ENCODE measurements around the gene SH3BP4. TPM values are rescaled to one million over a fixed set of nuclear protein-coding genes. Genes with fewer than 3 reads are reported as not detected.
A peak's percentile ranks its signal among the peaks of the same experiment; 100 is the strongest.

The SH3BP4 gene
- polyA plus RNA-seq, 4 donors: 3.6 to 36.7 (median 17.4) TPM

- WGBS, 3 donors: 75 to 84% (median 84%) methylated on average over 6 of the region's 6 CpGs
- Histone ChIP-seq H3K4me3 (ENCODE audit: low read depth in 1 of 3, low read length in 3 of 3) (no peak overlapping the region), H3K36me3 (ENCODE audit: control insufficient read depth in 3 of 3, insufficient read depth in 2 of 3, low read depth in 1 of 3, low read length in 3 of 3) (peaks cover 0 to 26% (median 0%) of the 10 kb centered on the region in 3 donors), H3K9me3 (ENCODE audit: control insufficient read depth in 2 of 2, insufficient read depth in 1 of 2, low read depth in 1 of 2, low read length in 1 of 2) (no peaks in the 10 kb centered on the region), H3K4me1 (ENCODE audit: control insufficient read depth in 3 of 3, insufficient read depth in 2 of 3, low read depth in 1 of 3, low read length in 2 of 3) (no peaks in the 10 kb centered on the region), H3K27ac (ENCODE audit: low read depth in 1 of 3, low read length in 2 of 3) (no peak overlapping the region), H3K27me3 (ENCODE audit: control insufficient read depth in 3 of 3, insufficient read depth in 3 of 3, low read length in 3 of 3) (no peaks in the 10 kb centered on the region)
- DNase-seq (no peak), FAIRE-seq (no peak)
Measured at GRCh38 chr2:234966340-234966739, 14.5 kb downstream of the SH3BP4 start.

DNA sequence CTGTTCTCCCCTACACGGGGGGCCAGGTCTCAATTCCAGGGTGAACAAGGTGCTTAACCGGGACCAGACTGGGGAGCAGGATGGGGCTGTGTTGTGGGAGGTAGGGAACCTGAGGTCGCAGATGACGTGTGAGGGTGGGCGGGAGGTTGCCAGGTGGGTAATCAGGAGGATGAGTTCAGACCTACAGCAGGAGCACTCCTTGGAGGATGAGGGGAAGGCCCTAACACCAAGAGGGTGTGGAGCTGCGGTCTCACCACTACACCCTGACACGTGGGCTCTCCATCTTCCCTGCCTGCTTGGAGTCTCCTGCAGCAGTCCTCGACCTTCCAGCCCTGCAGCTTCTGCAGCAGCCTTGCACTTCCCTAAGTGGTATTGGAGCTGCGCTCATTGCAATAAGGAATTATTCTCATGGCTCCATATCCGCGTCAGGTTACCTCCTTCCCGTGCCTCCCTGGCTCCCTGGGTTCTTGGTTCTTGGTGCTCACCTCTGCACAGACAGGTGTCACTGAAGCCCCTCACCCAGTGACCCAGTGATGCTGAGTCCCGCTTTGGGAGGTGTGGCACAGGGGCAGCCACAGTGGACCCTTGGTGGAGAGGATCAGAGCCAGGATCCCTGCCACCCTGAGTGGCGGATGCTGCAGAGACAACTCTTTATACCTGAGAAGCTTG lies 15.5 kb downstream of the SH3BP4 start:
- H3K9me3 ChIP-seq (ENCODE audit: control insufficient read depth in 2 of 2, insufficient read depth in 1 of 2, low read depth in 1 of 2, low read length in 1 of 2): no peaks in the 10 kb centered on the region
- peaks cover 0 to 26% (median 0%) of the 10 kb centered on the region in 3 donors for H3K36me3 ChIP-seq (ENCODE audit: control insufficient read depth in 3 of 3, insufficient read depth in 2 of 3, low read depth in 1 of 3, low read length in 3 of 3)
- 83 to 88% (median 84%) methylated on average over 14 of the region's 14 CpGs for WGBS, 3 donors
- no peaks in the 10 kb centered on the region for H3K27me3 ChIP-seq (ENCODE audit: control insufficient read depth in 3 of 3, insufficient read depth in 3 of 3, low read length in 3 of 3)
- H3K4me3 ChIP-seq (ENCODE audit: low read depth in 1 of 3, low read length in 3 of 3): no peak overlapping the region
- FAIRE-seq: no peak
- no peak overlapping the region for H3K27ac ChIP-seq (ENCODE audit: low read depth in 1 of 3, low read length in 2 of 3)
- no peaks in the 10 kb centered on the region for H3K4me1 ChIP-seq (ENCODE audit: control insufficient read depth in 3 of 3, insufficient read depth in 2 of 3, low read depth in 1 of 3, low read length in 2 of 3)
- no peak for DNase-seq

GRCh38 chr2:234967870-234968208 lies 16.0 kb downstream of the SH3BP4 start:
- H3K36me3 ChIP-seq (ENCODE audit: control insufficient read depth in 3 of 3, insufficient read depth in 2 of 3, low read depth in 1 of 3, low read length in 3 of 3): peaks cover 0 to 26% (median 0%) of the 10 kb centered on the region in 3 donors
- no peak for FAIRE-seq
- H3K4me3 ChIP-seq (ENCODE audit: low read depth in 1 of 3, low read length in 3 of 3): no peak overlapping the region
- H3K27me3 ChIP-seq (ENCODE audit: control insufficient read depth in 3 of 3, insufficient read depth in 3 of 3, low read length in 3 of 3): no peaks in the 10 kb centered on the region
- H3K4me1 ChIP-seq (ENCODE audit: control insufficient read depth in 3 of 3, insufficient read depth in 2 of 3, low read depth in 1 of 3, low read length in 2 of 3): no peaks in the 10 kb centered on the region
- 23 to 66% (median 47%) methylated on average over 5 of the region's 5 CpGs for WGBS, 3 donors
- no peaks in the 10 kb centered on the region for H3K9me3 ChIP-seq (ENCODE audit: control insufficient read depth in 2 of 2, insufficient read depth in 1 of 2, low read depth in 1 of 2, low read length in 1 of 2)
- H3K27ac ChIP-seq (ENCODE audit: low read depth in 1 of 3, low read length in 2 of 3): no peak overlapping the region
- peak in 1 of 2 donors; percentile 29 for DNase-seq

GRCh38 chr2:234968631-234969305 lies 17.0 kb downstream of the SH3BP4 start:
- Histone ChIP-seq H3K27ac (ENCODE audit: low read depth in 1 of 3, low read length in 2 of 3) (no peak overlapping the region), H3K27me3 (ENCODE audit: control insufficient read depth in 3 of 3, insufficient read depth in 3 of 3, low read length in 3 of 3) (no peaks in the 10 kb centered on the region), H3K9me3 (ENCODE audit: control insufficient read depth in 2 of 2, insufficient read depth in 1 of 2, low read depth in 1 of 2, low read length in 1 of 2) (no peaks in the 10 kb centered on the region), H3K36me3 (ENCODE audit: control insufficient read depth in 3 of 3, insufficient read depth in 2 of 3, low read depth in 1 of 3, low read length in 3 of 3) (peaks cover 0 to 28% (median 0%) of the 10 kb centered on the region in 3 donors), H3K4me1 (ENCODE audit: control insufficient read depth in 3 of 3, insufficient read depth in 2 of 3, low read depth in 1 of 3, low read length in 2 of 3) (no peaks in the 10 kb centered on the region), H3K4me3 (ENCODE audit: low read depth in 1 of 3, low read length in 3 of 3) (no peak overlapping the region)
- FAIRE-seq (no peak), DNase-seq (no peak)
- WGBS, 3 donors: 74 to 86% (median 74%) methylated on average over 14 of the region's 14 CpGs

DNA sequence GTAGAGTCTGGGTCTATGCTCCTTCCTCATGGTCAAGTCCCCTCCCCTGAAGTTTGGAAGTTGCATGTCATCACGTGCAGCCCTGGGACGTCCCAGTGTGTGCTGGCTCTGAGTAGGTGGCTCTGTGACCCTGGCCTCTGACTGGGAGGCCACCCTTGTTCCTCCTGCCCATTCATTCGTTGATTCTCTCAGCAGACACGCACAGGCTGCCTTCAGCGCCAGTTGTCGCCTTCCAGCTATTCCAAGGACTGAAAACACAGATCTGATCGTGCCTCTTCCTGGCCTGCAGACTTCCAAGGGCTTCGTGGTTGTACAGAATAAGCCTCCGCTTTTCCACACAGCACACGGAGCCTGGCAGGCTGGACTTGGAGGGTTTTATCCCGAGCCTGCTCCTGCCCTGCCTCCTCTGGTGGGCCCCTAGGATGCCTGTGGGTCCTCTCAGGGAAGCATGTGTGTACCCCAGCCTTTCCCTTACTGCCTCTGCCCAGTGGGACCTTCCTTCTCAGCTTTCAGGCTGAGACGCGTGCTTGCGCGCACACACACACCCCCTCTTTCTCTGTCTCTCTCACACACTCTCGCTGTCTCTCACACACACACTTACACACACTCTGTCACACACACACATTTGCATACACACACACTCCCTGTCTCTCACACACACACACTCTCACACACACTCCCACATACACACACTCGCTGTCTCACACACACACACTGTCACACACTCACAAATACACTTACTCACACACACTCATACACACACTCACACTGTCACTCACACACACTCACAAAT lies 17.7 kb downstream of the SH3BP4 start:
- Histone ChIP-seq H3K9me3 (ENCODE audit: control insufficient read depth in 2 of 2, insufficient read depth in 1 of 2, low read depth in 1 of 2, low read length in 1 of 2) (no peaks in the 10 kb centered on the region), H3K27ac (ENCODE audit: low read depth in 1 of 3, low read length in 2 of 3) (peak overlapping the region in 1 of 3 donors; percentile 3), H3K4me3 (ENCODE audit: low read depth in 1 of 3, low read length in 3 of 3) (no peak overlapping the region), H3K36me3 (ENCODE audit: control insufficient read depth in 3 of 3, insufficient read depth in 2 of 3, low read depth in 1 of 3, low read length in 3 of 3) (peaks cover 0 to 22% (median 0%) of the 10 kb centered on the region in 3 donors), H3K4me1 (ENCODE audit: control insufficient read depth in 3 of 3, insufficient read depth in 2 of 3, low read depth in 1 of 3, low read length in 2 of 3) (no peaks in the 10 kb centered on the region), H3K27me3 (ENCODE audit: control insufficient read depth in 3 of 3, insufficient read depth in 3 of 3, low read length in 3 of 3) (no peaks in the 10 kb centered on the region)
- WGBS, 3 donors: 72 to 79% (median 75%) methylated on average over 17 of the region's 17 CpGs
- DNase-seq (no peak), FAIRE-seq (no peak)

GRCh38 chr2:234970099-234970440 lies 18.3 kb downstream of the SH3BP4 start:
- H3K36me3 ChIP-seq (ENCODE audit: control insufficient read depth in 3 of 3, insufficient read depth in 2 of 3, low read depth in 1 of 3, low read length in 3 of 3): peaks cover 0 to 22% (median 0%) of the 10 kb centered on the region in 3 donors
- H3K4me1 ChIP-seq (ENCODE audit: control insufficient read depth in 3 of 3, insufficient read depth in 2 of 3, low read depth in 1 of 3, low read length in 2 of 3): no peaks in the 10 kb centered on the region
- DNase-seq (no peak), FAIRE-seq (no peak)
- 43 to 73% (median 62%) methylated on average over 7 of the region's 7 CpGs for WGBS, 3 donors
- H3K4me3 ChIP-seq (ENCODE audit: low read depth in 1 of 3, low read length in 3 of 3): no peak overlapping the region
- H3K9me3 ChIP-seq (ENCODE audit: control insufficient read depth in 2 of 2, insufficient read depth in 1 of 2, low read depth in 1 of 2, low read length in 1 of 2): no peaks in the 10 kb centered on the region
- H3K27me3 ChIP-seq (ENCODE audit: control insufficient read depth in 3 of 3, insufficient read depth in 3 of 3, low read length in 3 of 3): no peaks in the 10 kb centered on the region
- H3K27ac ChIP-seq (ENCODE audit: low read depth in 1 of 3, low read length in 2 of 3): peak overlapping the region in 1 of 3 donors; percentile 3

GRCh38 chr2:234970477-234970882 lies 18.7 kb downstream of the SH3BP4 start:
- H3K4me1 ChIP-seq (ENCODE audit: control insufficient read depth in 3 of 3, insufficient read depth in 2 of 3, low read depth in 1 of 3, low read length in 2 of 3): no peaks in the 10 kb centered on the region
- H3K27me3 ChIP-seq (ENCODE audit: control insufficient read depth in 3 of 3, insufficient read depth in 3 of 3, low read length in 3 of 3): no peaks in the 10 kb centered on the region
- DNase-seq (peak in 1 of 2 donors; percentile 47), FAIRE-seq (no peak)
- H3K4me3 ChIP-seq (ENCODE audit: low read depth in 1 of 3, low read length in 3 of 3): no peak overlapping the region
- WGBS, 3 donors: 17 to 63% (median 35%) methylated on average over 13 of the region's 13 CpGs
- H3K36me3 ChIP-seq (ENCODE audit: control insufficient read depth in 3 of 3, insufficient read depth in 2 of 3, low read depth in 1 of 3, low read length in 3 of 3): peaks cover 0 to 23% (median 0%) of the 10 kb centered on the region in 3 donors
- no peak overlapping the region for H3K27ac ChIP-seq (ENCODE audit: low read depth in 1 of 3, low read length in 2 of 3)
- H3K9me3 ChIP-seq (ENCODE audit: control insufficient read depth in 2 of 2, insufficient read depth in 1 of 2, low read depth in 1 of 2, low read length in 1 of 2): no peaks in the 10 kb centered on the region

DNA sequence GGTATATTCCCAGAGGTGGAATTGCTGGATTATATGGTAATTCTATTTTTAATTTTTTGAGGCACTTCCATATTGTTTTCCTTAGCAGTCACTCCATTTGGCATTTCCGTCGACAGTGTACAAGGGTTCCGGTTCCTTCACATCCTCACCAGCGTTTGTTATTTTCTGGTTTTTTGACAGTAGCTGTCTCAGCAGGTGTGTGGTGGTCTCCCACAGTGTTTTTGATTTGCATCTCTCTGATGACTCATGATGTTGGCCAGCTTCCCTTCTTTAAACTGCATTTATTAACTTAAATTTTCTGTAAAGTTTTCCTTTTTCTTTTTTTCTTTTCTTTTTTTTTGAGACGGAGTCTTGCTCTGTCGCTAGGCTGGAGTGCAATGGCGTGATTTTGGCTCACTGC lies 19.7 kb downstream of the SH3BP4 start:
- no peak overlapping the region for H3K27ac ChIP-seq (ENCODE audit: low read depth in 1 of 3, low read length in 2 of 3)
- H3K27me3 ChIP-seq (ENCODE audit: control insufficient read depth in 3 of 3, insufficient read depth in 3 of 3, low read length in 3 of 3): no peaks in the 10 kb centered on the region
- H3K9me3 ChIP-seq (ENCODE audit: control insufficient read depth in 2 of 2, insufficient read depth in 1 of 2, low read depth in 1 of 2, low read length in 1 of 2): no peaks in the 10 kb centered on the region
- 68 to 87% (median 78%) methylated on average over 7 of the region's 7 CpGs for WGBS, 3 donors
- no peak overlapping the region for H3K4me3 ChIP-seq (ENCODE audit: low read depth in 1 of 3, low read length in 3 of 3)
- DNase-seq (no peak), FAIRE-seq (no peak)
- peaks cover 0 to 29% (median 0%) of the 10 kb centered on the region in 3 donors for H3K36me3 ChIP-seq (ENCODE audit: control insufficient read depth in 3 of 3, insufficient read depth in 2 of 3, low read depth in 1 of 3, low read length in 3 of 3)
- peaks cover 0 to 2% (median 0%) of the 10 kb centered on the region in 3 donors for H3K4me1 ChIP-seq (ENCODE audit: control insufficient read depth in 3 of 3, insufficient read depth in 2 of 3, low read depth in 1 of 3, low read length in 2 of 3)

All from small intestine (tissue), 7 donors.